HepG2 (cell line): ENCODE data around the gene SSH3. TPM values are rescaled to one million over a fixed set of nuclear protein-coding genes. Genes with fewer than 3 reads are reported as not detected.

ENCODE experiments used
- ARID4A ChIP-seq: sonication (generic); formaldehyde crosslinking; IDR thresholded peaks from 2 replicates; pipeline ENCODE4 v1.5.0; 2020; ENCODE audit warnings: mild to moderate bottlenecking, missing genetic modification reagents, borderline replicate concordance
- BRD4 ChIP-seq: sonication (generic); formaldehyde crosslinking; IDR thresholded peaks from 2 replicates; pipeline ENCODE4 v1.4.0; 2020; ENCODE audit warnings: missing genetic modification reagents
- EHMT2 ChIP-seq: fragments of 200-600 bp; sonication (generic); IDR thresholded peaks from 2 replicates; pipeline ENCODE4 v1.7.0; 2017; ENCODE audit warnings: antibody characterized with exemption, low read depth, low read length, borderline replicate concordance
- HMGXB4 ChIP-seq, 2 experiments: sonication (generic) in 1 of 2; formaldehyde crosslinking in 1 of 2; IDR thresholded peaks; 2 replicates each; pipeline versions ENCODE4 v1.4.0 to v1.6.1; 2018 to 2020; ENCODE audit warnings: missing genetic modification reagents in 2 of 2, borderline replicate concordance in 1 of 2, low read depth in 1 of 2, mild to moderate bottlenecking in 1 of 2, missing biosample characterization in 1 of 2
- KDM5A ChIP-seq: fragments of 200-600 bp; sonication (generic); IDR thresholded peaks from 2 replicates; pipeline ENCODE4 v1.7.0; 2018; ENCODE audit warnings: antibody characterized with exemption, mild to moderate bottlenecking, low read length, borderline replicate concordance
- SPEN ChIP-seq: sonication (generic); formaldehyde crosslinking; IDR thresholded peaks from 2 replicates; pipeline ENCODE4 v1.5.1; 2020; ENCODE audit warnings: low read depth, mild to moderate bottlenecking, missing genetic modification reagents
- STAT5B ChIP-seq: sonication (generic); formaldehyde crosslinking; IDR thresholded peaks from 2 replicates; pipeline ENCODE4 v1.4.0; 2020; ENCODE audit warnings: missing genetic modification reagents
- TEF ChIP-seq: sonication (generic); formaldehyde crosslinking; IDR thresholded peaks from 2 replicates; pipeline ENCODE4 v1.5.0; 2020; ENCODE audit warnings: missing genetic modification reagents
- ZFX ChIP-seq: sonication (generic); formaldehyde crosslinking; IDR thresholded peaks from 2 replicates; pipeline ENCODE4 v1.4.0; 2020; ENCODE audit warnings: mild to moderate bottlenecking, low read depth, missing genetic modification reagents, moderate library complexity
- ZFY ChIP-seq: sonication (generic); formaldehyde crosslinking; IDR thresholded peaks from 2 replicates; pipeline ENCODE4 v1.4.0; 2020; ENCODE audit warnings: missing genetic modification reagents
- ZNF232 ChIP-seq: sonication (generic); formaldehyde crosslinking; IDR thresholded peaks from 2 replicates; pipeline ENCODE4 v1.4.0; 2020; ENCODE audit warnings: missing genetic modification reagents, borderline replicate concordance
- ZNF256 ChIP-seq: sonication (generic); formaldehyde crosslinking; conservative IDR thresholded peaks from 2 replicates; pipeline ENCODE4 v1.4.0; 2020; ENCODE audit warnings: missing genetic modification reagents
- ZNF446 ChIP-seq: sonication (generic); formaldehyde crosslinking; IDR thresholded peaks from 2 replicates; pipeline ENCODE4 v1.5.0; 2020; ENCODE audit warnings: mild to moderate bottlenecking, missing genetic modification reagents
- ZNF558 ChIP-seq: sonication (generic); formaldehyde crosslinking; IDR thresholded peaks from 2 replicates; pipeline ENCODE4 v1.9.0; 2022; ENCODE audit warnings: mild to moderate bottlenecking, missing genetic modification reagents, borderline replicate concordance
- ZNF639 ChIP-seq: conservative IDR thresholded peaks from 2 replicates; pipeline ENCODE4 v1.6.1; 2018; ENCODE audit warnings: missing genetic modification reagents
- ZZZ3 ChIP-seq: sonication (generic); formaldehyde crosslinking; IDR thresholded peaks from 2 replicates; pipeline ENCODE4 v1.4.0; 2020; ENCODE audit warnings: missing genetic modification reagents, mild to moderate bottlenecking, borderline replicate concordance
- polyA plus RNA-seq, 8 experiments: library from polyadenylated mRNA; depleted of rRNA in 3 of 8; stranded (reverse) in 7 of 8; unstranded in 1 of 8; fragments of >200 nt; fragmentation: Illumina TruSeq in 4 of 8; extraction: Trizol in 4 of 8; gene quantifications; 2 replicates each; pipeline versions ENCODE4 v1.2.1 to v1.2.3, GENCODE V29; 2011 to 2016; ENCODE audit warnings: low read depth in 4 of 8, missing spikeins in 1 of 8, mixed read lengths in 1 of 8; ENCODE audit not compliant: insufficient read depth in 1 of 8
- total RNA-seq, 5 experiments: library from RNA; depleted of rRNA; stranded (reverse); fragments of >200 nt; fragmentation: Illumina TruSeq; extraction: Trizol; gene quantifications; 2 replicates each; pipeline ENCODE4 v1.2.3, GENCODE V29; 2016; ENCODE audit warnings: low read depth in 1 of 5
- TF ChIP-seq, protein P1 (sequence below): sonication (generic); formaldehyde crosslinking; IDR thresholded peaks from 2 replicates; pipeline ENCODE4 v1.4.0; 2020; ENCODE audit warnings: mild to moderate bottlenecking, missing genetic modification reagents
- TF ChIP-seq, protein P2 (sequence below): sonication (generic); formaldehyde crosslinking; IDR thresholded peaks from 2 replicates; pipeline ENCODE4 v1.8.1; 2023; ENCODE audit warnings: missing genetic modification reagents, inconsistent platforms, borderline replicate concordance

SSH3 gene
- total and polyA plus RNA-seq, 2 of the 13 experiments (the other 11 are each of a cell fraction or from before 2014, with no cell fraction given), result 12.4 to 18.8 TPM

DNA sequence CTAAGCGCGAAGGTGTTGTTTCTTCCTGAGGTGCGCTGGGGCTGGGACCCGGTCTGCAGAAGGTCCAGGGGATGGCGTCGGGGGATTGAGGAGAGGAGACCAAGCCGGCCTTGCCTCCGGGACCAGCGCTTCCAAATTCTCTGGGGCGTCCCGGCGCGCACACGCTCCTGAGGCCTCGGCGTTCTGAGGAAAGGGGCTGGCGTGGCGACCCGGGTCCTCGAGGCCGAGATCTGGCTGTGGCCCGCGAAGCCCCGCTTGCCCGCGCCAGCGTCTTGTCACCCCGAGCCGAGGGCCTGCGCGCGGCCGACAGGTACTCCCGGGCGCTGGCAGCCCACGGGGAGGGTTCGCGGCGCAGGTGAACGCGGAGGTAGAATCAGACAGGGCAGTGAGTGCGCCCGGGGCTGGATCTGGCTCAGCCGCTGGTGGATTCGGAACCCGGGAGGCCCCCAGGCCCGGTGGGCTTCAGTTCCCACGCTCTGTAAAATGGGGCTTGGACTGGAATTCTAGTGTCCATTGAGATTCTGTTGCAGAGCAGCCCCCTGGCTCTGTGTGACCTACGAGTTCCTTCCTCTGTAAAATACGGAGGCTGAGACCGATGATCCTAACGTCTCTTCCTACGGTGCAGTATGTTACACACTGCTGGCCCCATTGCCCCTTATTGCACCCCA lies 14.7 kb downstream of the SSH3 start (continued):
- TF ChIP-seq ZNF639 (CRISPR knock-in tag) (no peak), SPEN (CRISPR knock-in tag) (0 out of 2 replicates have a peak, but pooled peaks have one; percentile 15), STAT5B (CRISPR knock-in tag) (no peak), ZFY (CRISPR knock-in tag) (peak; percentile 84), TEF (CRISPR knock-in tag) (0 out of 2 replicates have a peak, but pooled peaks have one; percentile 37), ARID4A (CRISPR knock-in tag) (peak; percentile 87), ZFX (CRISPR knock-in tag) (peak; percentile 65), ZNF256 (0 out of 2 replicates have a peak, but pooled peaks have one; percentile 52), ZNF446 (CRISPR knock-in tag) (peak; percentile 74; the same call in 1 of the 2 replicates), ZZZ3 (0 out of 2 replicates have a peak, but pooled peaks have one; percentile 57), KDM5A (peak; percentile 17; the same call in 1 of the 2 replicates), HMGXB4 (CRISPR knock-in tag; IDR thresholded peaks at IDR 0.05; ENCODE audit: borderline replicate concordance in 1 of 2, low read depth in 1 of 2) (peak in 1 of 2 experiments; percentile 23; a peak in 1 of 4 replicates), ZNF232 (CRISPR knock-in tag) (0 out of 2 replicates have a peak, but pooled peaks have one; percentile 27), ZNF558 (CRISPR knock-in tag) (peak; percentile 35; the same call in 1 of the 2 replicates), EHMT2 (no peak), BRD4 (CRISPR knock-in tag) (no peak)
- TF ChIP-seq, protein P1, sequence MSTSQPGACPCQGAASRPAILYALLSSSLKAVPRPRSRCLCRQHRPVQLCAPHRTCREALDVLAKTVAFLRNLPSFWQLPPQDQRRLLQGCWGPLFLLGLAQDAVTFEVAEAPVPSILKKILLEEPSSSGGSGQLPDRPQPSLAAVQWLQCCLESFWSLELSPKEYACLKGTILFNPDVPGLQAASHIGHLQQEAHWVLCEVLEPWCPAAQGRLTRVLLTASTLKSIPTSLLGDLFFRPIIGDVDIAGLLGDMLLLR (CRISPR knock-in tag), result no peak
- TF ChIP-seq, protein P2, sequence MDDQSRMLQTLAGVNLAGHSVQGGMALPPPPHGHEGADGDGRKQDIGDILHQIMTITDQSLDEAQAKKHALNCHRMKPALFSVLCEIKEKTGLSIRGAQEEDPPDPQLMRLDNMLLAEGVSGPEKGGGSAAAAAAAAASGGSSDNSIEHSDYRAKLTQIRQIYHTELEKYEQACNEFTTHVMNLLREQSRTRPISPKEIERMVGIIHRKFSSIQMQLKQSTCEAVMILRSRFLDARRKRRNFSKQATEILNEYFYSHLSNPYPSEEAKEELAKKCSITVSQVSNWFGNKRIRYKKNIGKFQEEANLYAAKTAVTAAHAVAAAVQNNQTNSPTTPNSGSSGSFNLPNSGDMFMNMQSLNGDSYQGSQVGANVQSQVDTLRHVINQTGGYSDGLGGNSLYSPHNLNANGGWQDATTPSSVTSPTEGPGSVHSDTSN (CRISPR knock-in tag), result no peak
